Measurements from ENCODE around the gene SPIRE1.
"Not testable (repeated sequence)": the region's sequence is repeated elsewhere in the genome, so short reads cannot be mapped to it uniquely, and the experiment has no call there.

GRCh38 chr18:12627199-12627598, 30.7 kb downstream of the SPIRE1 start:
- not testable (repeated sequence) for TF ChIP-seq CTCF (IDR thresholded peaks at IDR 0.05); POLR2AphosphoS5 (IDR thresholded peaks at IDR 0.05; ENCODE audit: insufficient read depth in 1 of 2, low read depth in 1 of 2)
